SU-DHL-6 (cell line): ENCODE measurements around the gene HOXC5.

Experiments
- CTCF ChIP-seq: fragments of 200-600 bp; sonication (generic); IDR thresholded peaks from one replicate; pipeline ENCODE4 v1.5.1; 2017; ENCODE audit warnings: antibody characterized with exemption, mild to moderate bottlenecking, low read length, moderate library complexity; ENCODE audit not compliant: insufficient read depth, poor library complexity, severe bottlenecking
- EZH2phosphoT487 ChIP-seq: fragments of 200-600 bp; sonication (generic), shearing (Covaris generic); conservative IDR thresholded peaks from 2 replicates; pipeline ENCODE4 v1.6.1; 2018; ENCODE audit warnings: mild to moderate bottlenecking, antibody characterized with exemption, low read length, moderate library complexity, mixed read lengths

DNA sequence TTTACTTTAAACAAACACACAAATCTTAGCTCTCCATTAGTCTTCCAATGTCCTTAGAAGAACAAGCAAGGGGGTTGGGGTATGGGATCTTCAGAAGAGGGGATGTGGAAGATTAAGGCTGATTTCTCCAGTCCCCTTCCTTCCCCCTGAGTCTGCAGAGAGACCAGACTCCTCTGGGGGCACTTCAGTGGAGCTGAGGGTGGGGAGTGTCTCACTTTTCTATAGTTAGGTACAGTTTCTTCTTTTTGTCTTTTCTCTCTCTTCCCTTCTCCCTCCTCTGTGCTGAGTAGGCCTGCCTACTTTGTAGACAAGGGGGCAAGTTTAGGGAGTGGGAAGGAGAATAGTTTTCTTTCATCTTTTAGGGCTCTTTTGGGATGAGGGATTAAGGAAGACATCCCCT lies 23.3 kb downstream of the HOXC5 start:
- no peak for TF ChIP-seq CTCF
- TF ChIP-seq EZH2phosphoT487: no peak
